GM21528 (cell line): Measurements from ENCODE around the gene TNNT1.

Source experiments
- ATAC-seq: cut with Tn5 transposase; IDR thresholded peaks from one replicate; pipeline ENCODE4 v1.9.1; 2021; ENCODE audit warnings: mild to moderate bottlenecking, moderate library complexity; ENCODE audit not compliant: unreplicated experiment, low FRiP score

The TNNT1 gene

DNA sequence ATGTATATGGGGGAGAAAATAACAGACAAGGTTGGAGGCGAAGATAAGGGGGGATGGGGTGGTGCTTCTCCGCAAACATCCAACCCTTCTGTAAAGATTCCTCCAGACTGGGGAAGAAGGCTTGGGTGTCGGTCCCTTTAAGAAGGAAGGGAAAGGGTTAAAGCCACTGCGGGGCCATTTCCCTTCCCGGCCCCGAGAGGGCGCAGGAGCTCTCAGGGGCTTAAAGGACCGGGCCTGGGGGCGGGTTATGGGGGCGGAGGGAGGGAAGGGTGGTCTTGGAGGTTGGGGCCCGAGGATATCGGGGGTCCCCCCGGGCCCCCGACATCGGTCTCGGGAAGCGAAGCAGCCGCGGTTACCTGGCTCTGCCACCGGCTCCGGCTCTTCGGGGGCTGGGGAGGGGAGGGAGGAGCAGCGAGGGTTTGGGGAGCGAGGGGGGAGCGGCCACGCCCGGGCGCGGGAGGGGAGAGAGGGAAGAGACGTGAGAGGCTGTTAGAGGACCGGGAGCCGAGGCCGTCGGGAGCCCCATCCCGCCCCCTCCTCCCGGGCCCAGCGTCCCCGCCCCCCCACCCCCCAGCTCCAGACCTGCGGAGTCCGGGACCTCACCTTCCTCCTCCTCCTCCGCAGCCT lies 2.8 kb downstream of the TNNT1 start:
- ATAC-seq: no peak

DNA sequence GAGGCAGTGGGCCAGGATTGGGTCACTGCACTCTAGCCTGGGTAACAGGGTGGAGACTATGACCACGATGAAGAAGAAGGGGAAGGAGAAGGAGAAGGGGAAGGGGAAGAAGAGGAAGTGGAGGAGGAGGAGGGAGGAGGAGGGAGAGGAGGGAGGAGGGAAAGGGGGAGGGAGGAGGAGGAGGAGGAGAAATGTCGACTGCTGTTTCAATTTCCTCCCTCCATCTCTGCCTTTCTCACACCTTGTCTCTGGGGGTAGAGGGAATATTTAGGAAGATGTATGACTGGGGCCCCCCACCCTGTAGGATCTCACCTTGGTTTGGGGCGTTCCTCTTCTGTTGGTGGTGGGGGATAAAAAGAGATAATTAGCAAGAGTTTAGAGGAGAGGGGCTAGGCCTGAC lies 3.8 kb downstream of the TNNT1 start:
- no peak for ATAC-seq

DNA sequence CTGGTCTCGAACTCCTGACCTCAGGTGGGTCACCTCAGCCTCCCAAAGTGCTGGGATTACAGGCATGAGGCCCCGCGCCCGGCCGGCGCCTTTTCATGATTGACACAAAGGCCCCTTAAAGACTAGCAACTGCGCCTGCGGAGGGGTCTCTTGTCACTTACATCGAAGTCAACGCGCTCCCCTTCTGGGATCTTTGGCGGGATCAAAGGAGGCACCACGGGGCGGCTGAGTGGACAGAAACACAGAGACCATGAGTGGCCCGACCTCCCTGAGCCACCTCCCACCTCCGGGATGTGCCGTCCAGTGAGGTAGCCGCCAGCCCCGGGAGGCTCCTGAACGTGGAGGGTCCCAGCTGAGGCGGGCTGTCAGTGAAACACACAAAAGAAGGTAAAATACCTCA lies 7.3 kb downstream of the TNNT1 start:
- ATAC-seq: no peak

DNA sequence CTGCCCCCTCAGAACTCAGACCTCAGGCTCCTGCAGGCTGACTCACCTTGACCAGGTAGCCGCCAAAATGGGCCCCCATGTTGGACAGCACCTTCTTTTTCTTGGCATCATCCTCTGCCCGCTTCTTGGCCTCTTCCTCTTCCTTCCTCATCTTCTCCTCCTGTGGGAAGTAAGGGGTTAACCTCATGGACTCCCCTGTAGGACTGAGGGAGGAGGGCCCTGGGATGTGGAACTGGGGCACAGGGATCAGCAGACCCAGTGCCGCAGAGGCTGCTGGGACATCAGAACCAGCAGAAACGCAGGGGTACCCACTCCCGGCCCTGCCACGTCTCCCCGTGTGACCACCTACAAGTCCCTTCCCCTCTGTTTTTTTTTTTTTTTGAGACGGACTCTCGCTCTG lies 11.1 kb downstream of the TNNT1 start:
- ATAC-seq: no peak

DNA sequence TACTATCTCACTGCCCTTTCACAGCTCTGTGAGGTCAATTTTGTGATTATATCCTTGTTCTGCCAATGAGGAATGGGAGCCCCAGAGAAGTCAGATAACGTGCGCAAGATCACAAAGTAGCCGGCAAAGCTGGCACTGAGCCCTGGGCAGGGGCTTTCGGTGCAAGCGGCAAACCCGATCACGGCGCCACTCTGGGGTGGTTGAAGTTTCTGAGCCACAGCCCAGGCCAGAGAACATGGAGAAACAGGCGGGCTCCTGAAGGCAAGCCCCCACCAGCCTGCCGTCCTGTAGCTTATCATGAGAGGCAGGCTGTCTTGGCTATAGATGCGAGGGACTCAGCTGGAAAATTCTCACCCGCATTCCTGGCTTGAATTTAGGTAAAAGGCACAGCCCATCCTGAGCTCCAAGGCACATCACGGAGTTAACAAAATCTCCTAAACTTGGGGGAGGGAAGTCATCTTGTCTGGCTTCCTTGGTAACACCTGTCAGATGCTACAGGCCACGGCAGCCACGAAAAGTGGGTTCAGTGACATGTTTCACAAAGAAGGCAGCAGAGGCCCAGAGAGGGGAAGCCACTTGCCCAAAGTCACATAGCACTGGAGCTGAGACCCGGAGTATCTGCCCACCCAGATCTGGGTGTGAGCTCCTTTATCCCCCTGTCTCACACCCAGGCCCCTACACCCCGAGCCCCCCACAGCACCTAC lies 12.5 kb downstream of the TNNT1 start:
- no peak for ATAC-seq

DNA sequence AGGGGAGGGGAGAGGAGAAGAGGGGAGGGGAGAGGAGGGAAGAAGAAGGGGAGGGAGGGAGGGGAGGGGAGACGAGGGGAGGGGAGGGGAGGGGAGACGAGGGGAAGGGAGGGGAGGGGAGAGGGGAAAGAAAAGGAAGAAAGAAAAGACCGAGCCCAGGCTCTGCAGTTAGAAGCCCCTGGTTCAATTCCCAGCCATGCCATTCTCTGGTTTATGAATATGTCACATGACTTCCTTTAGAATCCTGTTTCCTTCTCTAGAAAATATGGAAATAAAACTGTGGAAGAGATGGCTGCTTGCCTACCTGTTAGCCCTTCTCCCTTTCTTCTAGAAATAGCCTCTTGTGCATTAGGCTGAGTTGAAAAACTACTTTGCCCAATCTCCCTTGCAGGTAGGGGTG lies 14.3 kb downstream of the TNNT1 start:
- ATAC-seq: no peak

DNA sequence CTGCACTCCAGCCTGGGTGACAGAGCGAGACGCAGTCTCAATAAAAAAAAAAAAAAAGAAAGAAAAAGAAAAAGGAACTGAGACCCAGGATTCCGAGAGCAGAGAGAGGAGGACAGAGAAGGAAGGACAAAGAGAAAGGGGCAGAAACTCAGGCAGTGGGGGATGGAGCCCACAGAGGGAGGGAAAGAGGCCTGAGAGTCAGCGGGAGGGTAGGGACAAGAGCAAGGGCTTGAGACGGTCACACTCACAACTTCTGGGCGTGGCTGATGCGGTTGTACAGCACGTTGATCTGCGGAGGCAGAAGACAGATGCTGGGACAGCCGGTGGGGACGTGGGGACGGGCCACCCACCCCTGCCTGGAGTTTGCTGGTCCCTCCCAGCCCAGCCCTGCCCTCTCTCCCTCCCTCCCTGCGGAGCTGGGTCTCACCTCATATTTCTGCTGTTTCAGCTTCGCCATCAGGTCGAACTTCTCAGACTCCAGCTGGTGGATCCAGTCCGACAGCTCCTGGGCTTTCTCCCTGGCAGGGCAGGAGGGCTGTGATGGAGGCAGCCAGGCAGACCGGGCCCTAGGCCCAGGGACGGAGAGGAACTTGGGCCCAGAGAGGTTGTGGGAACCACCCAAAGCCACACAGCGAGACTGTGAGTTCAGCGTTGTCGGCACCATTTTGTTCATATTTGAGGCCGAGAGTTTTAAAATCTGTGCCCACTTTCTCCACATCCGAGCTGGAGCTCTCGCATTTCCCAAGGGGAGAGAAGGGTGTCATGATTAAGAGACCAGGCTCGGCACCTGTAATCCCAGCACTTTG lies 15.2 kb downstream of the TNNT1 start:
- ATAC-seq: no peak

DNA sequence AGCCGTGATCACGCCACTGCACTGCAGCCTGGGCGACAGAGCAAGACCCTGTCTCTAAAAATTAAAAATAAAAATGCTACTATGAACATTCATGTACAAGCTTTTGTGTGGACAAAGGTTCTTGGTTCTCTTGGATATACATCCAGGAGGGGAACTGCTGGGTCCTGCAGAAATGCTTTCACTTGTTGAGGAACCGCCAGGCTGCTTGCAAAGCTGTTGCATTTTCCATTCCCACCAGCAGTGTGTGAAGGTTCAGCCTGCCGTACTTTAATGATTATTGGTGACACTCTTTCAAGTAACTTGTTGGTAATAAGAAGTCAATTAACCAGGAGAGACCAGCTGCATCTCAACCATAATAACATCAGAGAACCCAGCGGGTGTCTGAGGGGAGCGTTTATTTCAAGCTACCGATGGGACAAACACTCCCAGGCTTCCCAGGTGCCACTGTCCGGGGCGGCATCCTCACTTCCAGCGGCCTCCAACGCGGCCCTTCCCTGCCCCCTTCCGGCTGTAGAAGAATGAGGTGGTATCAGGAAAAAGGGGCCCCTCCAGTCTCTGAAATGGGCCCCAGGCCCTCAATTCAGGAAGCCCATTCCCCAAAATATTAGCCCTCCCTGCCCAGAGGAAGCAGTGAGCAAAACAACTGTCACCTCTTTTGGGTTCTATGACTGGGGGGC lies 16.4 kb downstream of the TNNT1 start:
- ATAC-seq: no peak

DNA sequence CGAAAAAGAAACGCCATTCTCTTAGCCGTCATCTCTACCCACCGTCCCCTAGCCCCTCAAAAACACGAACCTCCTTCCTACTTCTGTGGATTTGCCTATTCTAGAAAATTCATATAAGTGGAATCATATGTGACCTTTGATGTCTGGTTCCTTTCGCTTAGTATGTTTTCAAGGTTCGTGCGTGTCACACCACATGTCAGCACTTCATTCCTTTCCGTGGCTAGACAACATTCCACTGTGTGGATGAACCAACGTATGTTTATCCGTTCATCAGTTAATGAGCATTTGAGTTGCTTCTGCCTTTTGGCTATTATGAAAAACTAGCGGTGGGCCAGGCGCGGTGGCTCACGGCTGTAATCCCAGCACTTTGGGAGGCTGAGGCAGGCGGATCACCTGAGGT lies 17.6 kb downstream of the TNNT1 start:
- no peak for ATAC-seq

DNA sequence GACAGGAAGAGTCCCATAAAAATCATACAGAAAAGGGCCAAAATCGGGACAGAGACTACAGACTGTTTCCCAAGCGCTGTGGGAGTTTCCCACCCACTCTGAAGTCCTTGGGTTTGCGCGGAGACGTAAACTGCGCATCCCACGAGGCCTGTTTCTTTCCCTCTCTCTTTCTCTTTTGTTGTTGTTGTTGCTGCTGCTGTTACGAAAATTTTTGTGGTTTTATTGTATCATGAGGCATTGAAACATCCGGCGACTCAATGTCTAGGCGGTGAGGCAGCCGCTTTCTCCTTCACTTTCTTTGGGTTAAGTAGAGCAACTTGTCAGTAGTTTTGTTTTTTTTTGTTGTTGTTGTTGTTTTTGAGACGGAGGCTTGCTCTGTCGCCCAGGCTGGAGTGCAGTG lies 30.0 kb downstream of the TNNT1 start:
- ATAC-seq: no peak

DNA sequence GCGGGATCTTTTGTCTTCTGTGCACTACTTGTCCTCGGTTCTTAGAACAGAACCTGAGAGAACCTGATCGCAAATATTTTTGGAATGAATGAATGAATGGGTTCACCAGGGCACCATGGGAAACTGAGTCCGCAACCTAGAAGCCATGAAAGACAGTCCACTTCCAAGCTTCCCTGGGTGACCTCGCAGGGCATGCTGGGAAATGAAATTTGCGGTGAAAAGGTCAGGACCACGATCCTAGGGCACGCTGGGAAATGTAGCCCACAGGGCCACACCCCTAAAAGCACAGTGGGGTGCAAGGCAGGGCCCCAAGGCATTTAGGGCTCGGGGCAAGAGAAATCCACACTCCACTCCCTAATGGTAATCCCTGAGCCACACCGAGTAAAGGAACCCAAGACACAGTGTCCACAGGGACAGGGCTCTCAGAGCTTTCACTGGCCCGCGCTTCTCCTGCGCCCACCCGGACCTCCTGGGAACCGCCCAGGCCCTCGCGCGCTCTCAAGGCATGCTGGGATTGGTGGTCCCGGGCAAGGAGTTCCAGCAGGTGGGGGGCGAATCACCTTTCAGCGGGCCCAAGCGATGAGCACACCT lies 30.5 kb downstream of the TNNT1 start:
- no peak for ATAC-seq

DNA sequence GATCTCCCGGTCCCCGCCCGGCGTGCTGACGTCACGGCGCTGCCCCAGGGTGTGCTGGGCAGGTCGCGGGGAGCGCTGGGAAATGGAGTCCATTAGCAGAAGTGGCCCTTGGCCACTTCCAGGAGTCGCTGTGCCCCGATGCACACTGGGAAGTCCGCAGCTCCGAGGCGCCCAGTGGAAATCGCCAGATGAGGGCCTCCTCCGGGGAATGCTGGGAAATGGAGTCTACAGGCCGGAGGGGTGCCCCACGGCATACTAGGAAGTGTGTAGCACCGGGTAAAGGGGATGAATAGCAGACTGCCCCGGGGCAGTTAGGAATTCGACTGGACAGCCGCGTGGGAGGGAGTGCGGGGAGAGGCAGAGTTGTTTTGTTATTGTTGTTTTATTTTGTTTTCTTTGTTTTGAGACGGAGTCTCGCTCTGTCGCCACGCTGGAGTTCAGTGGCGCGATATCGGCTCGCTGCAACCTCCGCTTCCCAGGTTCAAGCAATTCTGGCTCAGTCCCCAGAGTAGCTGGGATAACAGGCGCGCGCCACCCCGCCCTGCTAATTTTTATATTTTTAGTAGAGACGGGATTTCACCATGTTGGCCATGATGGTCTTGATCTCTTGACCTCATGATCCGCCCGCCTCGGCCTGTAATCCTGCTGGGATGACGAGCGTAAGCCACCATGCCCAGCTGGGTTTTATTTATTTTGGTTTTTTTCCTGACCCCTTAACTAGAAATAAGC lies 31.2 kb downstream of the TNNT1 start:
- ATAC-seq: peak; percentile 77

DNA sequence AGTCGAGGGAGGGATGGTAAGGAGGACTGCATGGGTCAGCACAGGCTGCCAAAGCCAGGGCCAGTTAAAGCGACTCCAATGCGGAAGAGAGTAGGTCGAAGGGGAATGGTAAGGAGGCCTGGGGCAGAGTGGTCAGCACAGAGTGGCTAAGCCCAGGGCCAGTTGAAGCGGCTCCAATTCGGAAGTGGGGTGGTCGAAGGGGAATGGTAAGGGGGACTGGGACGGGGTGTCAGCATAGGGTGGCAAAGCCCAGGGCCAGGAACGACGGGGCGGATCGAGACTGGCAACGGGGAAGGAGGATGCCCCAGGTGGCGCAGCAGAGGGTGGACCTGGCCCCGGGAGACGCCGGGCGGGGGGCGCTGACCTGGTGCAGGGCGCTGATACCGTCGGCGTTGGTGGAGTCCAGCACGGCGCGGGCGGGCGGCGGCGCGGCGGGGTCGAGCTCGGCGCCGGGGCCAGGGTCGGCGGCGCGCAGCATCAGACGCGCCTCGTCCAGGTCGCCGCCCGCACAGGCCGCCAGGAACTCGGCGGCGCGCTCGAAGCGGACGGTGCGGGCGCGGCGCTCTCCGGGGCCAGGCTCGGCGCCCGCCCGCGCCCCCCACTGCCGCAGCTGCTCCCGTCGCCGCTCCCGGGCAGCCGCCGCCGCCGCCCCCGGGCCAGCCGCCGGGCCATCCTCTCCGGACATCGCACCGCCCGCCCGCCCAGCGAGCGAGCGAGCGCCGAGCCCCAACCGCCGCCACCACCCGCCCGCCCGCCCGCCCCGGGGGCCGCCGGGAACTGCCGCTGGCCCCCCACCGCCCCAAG lies 31.9 kb downstream of the TNNT1 start, which contains the start of gene PPP1R12C:
PPP1R12C (minus strand) TSS at position 779 of the 804 bp plus-strand sequence; CDS start at position 685, 94 bp downstream.
- ATAC-seq: peak; percentile 14

DNA sequence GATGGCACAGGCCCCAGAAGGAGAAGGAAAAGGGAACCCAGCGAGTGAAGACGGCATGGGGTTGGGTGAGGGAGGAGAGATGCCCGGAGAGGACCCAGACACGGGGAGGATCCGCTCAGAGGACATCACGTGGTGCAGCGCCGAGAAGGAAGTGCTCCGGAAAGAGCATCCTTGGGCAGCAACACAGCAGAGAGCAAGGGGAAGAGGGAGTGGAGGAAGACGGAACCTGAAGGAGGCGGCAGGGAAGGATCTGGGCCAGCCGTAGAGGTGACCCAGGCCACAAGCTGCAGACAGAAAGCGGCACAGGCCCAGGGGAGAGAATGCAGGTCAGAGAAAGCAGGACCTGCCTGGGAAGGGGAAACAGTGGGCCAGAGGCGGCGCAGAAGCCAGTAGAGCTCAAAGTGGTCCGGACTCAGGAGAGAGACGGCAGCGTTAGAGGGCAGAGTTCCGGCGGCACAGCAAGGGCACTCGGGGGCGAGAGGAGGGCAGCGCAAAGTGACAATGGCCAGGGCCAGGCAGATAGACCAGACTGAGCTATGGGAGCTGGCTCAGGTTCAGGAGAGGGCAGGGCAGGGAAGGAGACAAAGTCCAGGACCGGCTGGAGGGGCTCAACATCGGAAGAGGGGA lies 32.7 kb downstream of the TNNT1 start:
- ATAC-seq: no peak

DNA sequence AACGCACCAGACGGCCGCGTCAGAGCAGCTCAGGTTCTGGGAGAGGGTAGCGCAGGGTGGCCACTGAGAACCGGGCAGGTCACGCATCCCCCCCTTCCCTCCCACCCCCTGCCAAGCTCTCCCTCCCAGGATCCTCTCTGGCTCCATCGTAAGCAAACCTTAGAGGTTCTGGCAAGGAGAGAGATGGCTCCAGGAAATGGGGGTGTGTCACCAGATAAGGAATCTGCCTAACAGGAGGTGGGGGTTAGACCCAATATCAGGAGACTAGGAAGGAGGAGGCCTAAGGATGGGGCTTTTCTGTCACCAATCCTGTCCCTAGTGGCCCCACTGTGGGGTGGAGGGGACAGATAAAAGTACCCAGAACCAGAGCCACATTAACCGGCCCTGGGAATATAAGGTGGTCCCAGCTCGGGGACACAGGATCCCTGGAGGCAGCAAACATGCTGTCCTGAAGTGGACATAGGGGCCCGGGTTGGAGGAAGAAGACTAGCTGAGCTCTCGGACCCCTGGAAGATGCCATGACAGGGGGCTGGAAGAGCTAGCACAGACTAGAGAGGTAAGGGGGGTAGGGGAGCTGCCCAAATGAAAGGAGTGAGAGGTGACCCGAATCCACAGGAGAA lies 33.5 kb downstream of the TNNT1 start:
- no peak for ATAC-seq

DNA sequence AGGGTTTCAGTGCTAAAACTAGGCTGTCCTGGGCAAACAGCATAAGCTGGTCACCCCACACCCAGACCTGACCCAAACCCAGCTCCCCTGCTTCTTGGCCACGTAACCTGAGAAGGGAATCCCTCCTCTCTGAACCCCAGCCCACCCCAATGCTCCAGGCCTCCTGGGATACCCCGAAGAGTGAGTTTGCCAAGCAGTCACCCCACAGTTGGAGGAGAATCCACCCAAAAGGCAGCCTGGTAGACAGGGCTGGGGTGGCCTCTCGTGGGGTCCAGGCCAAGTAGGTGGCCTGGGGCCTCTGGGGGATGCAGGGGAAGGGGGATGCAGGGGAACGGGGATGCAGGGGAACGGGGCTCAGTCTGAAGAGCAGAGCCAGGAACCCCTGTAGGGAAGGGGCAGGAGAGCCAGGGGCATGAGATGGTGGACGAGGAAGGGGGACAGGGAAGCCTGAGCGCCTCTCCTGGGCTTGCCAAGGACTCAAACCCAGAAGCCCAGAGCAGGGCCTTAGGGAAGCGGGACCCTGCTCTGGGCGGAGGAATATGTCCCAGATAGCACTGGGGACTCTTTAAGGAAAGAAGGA lies 34.4 kb downstream of the TNNT1 start:
- ATAC-seq: no peak

DNA sequence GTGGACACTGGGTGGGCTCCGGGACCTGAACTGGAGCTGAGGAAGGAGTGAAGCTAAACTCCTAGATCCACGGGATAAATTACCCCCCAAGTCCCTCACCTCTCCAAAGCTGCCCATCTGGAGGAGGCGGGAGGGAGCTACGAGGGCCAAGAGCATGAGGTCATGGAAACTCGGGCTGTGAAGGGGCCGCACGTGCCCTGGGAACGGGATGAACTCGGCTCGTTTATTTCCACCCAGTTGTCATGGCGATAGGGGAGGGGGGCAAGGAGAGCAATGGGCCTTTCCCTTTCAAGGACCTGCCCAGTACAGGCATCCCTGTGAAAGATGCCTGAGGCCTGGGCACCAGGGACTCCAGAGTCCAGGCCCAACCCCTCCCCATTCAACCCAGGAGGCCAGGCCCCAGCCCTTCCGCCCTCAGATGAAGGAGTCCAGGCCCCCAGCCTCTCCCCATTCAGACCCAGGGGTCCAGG lies 35.4 kb downstream of the TNNT1 start:
- no peak for ATAC-seq
